Vagina (tissue), 2 donors: Measurements from ENCODE around the gene ARHGAP32. TPM values are rescaled to one million over a fixed set of nuclear protein-coding genes. Genes with fewer than 3 reads are reported as not detected.
"Not testable (repeated sequence)": the region's sequence is repeated elsewhere in the genome, so short reads cannot be mapped to it uniquely, and the experiment has no call there.

Experiments
- DNase-seq, 2 donors: peaks; one replicate each; pipeline ENCODE4 v3.0.0-alpha.2; 2017; ENCODE audit errors: extremely low spot score in 2 of 2
- H3K27ac ChIP-seq: fragments of 200-600 bp; sonication (generic); one replicate; pipeline ENCODE4 v1.5.1; 2019
- H3K27me3 ChIP-seq: fragments of 200-600 bp; sonication (generic); one replicate; pipeline ENCODE4 v1.5.1; 2019
- H3K36me3 ChIP-seq, 2 donors: fragments of 200-600 bp; sonication (generic); one replicate each; pipeline ENCODE4 v1.5.1; 2017 to 2019
- H3K4me1 ChIP-seq: fragments of 200-600 bp; sonication (generic); one replicate; pipeline ENCODE4 v1.5.1; 2019
- H3K4me3 ChIP-seq, 2 donors: fragments of 200-600 bp; sonication (generic); 1 replicate in 1 of 2; 2 replicates in 1 of 2; pipeline ENCODE4 v1.5.1; 2016 to 2019
- H3K9me3 ChIP-seq: fragments of 200-600 bp; sonication (generic); one replicate; pipeline ENCODE4 v1.5.1; 2019
- POLR2A ChIP-seq, 2 donors: fragments of 450-650 bp; IDR thresholded peaks; one replicate each; pipeline ENCODE4 v1.6.1; 2017; ENCODE audit warnings: antibody characterized with exemption in 2 of 2, mild to moderate bottlenecking in 2 of 2, moderate library complexity in 2 of 2
- POLR2AphosphoS5 ChIP-seq, 2 donors: sonication (generic); formaldehyde crosslinking; IDR thresholded peaks; one replicate each; pipeline ENCODE4 v1.9.0; 2017; ENCODE audit warnings: antibody characterized with exemption in 2 of 2, mild to moderate bottlenecking in 2 of 2, low read depth in 1 of 2; ENCODE audit not compliant: insufficient read depth in 1 of 2
- intact Hi-C: fragments of 100-400 bp; cut with DNase I; formaldehyde crosslinking; loops from one replicate; pipeline ENCODE4 v1.15.1; 2023
- total RNA-seq: library from RNA; depleted of rRNA; stranded (reverse); fragments of >200 nt; gene quantifications from one replicate; pipeline ENCODE4 v1.2.3, GENCODE V29; 2016
- TF ChIP-seq, protein P1 (sequence below), 3 experiments: fragments of 450-650 bp in 2 of 3; fragments of 200-600 bp in 1 of 3; sonication (generic) in 1 of 3; IDR thresholded peaks; one replicate each; pipeline ENCODE4 v1.5.1; 2017 to 2019; ENCODE audit warnings: antibody characterized with exemption in 3 of 3, mild to moderate bottlenecking in 2 of 3, moderate library complexity in 2 of 3

ARHGAP32 gene
- total RNA-seq, 1 donor from 2014 or later, result 42.0 TPM

- Histone ChIP-seq H3K27ac (no peak overlapping the region), H3K36me3 (no peaks in the 10 kb centered on the region), H3K4me3 (no peak overlapping the region), H3K27me3 (no peaks in the 10 kb centered on the region), H3K9me3 (no peaks in the 10 kb centered on the region), H3K4me1 (no peaks in the 10 kb centered on the region)
- intact Hi-C loops, result no loop called here
- no peak for TF ChIP-seq POLR2AphosphoS5 (IDR thresholded peaks at IDR 0.05; ENCODE audit: insufficient read depth in 1 of 2, low read depth in 1 of 2)
- no peak for TF ChIP-seq POLR2A (IDR thresholded peaks at IDR 0.05)
- TF ChIP-seq, protein P1, sequence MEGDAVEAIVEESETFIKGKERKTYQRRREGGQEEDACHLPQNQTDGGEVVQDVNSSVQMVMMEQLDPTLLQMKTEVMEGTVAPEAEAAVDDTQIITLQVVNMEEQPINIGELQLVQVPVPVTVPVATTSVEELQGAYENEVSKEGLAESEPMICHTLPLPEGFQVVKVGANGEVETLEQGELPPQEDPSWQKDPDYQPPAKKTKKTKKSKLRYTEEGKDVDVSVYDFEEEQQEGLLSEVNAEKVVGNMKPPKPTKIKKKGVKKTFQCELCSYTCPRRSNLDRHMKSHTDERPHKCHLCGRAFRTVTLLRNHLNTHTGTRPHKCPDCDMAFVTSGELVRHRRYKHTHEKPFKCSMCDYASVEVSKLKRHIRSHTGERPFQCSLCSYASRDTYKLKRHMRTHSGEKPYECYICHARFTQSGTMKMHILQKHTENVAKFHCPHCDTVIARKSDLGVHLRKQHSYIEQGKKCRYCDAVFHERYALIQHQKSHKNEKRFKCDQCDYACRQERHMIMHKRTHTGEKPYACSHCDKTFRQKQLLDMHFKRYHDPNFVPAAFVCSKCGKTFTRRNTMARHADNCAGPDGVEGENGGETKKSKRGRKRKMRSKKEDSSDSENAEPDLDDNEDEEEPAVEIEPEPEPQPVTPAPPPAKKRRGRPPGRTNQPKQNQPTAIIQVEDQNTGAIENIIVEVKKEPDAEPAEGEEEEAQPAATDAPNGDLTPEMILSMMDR (IDR thresholded peaks at IDR 0.05), result no peak
- no peak for DNase-seq
Observed at GRCh38 chr11:128921793-128922192, 270.3 kb downstream of the ARHGAP32 start.

DNA sequence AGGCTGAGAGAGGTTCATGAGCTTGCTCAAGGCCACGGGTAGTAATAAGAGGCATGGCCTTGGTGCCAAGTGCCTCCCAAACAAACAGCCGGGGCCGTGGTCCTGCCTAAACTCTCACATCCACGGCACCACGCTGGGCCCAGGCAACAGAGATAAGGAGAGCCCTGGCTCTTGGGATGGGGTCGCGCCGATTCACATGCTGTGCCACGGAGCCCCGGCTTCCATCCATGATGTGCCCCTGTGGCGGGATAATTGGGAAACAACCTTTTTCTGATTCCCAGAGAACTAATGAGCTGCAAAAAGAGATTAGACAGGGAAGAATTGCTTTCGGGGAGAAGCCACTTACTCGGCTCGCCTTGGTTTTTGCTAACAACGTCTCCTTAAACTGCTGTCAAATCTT, 271.5 kb downstream of the ARHGAP32 start:
- no peaks in the 10 kb centered on the region for H3K36me3 ChIP-seq
- no peak for DNase-seq
- TF ChIP-seq, protein P1 (IDR thresholded peaks at IDR 0.05), result no peak
- no peak for TF ChIP-seq POLR2A (IDR thresholded peaks at IDR 0.05)
- TF ChIP-seq POLR2AphosphoS5 (IDR thresholded peaks at IDR 0.05; ENCODE audit: insufficient read depth in 1 of 2, low read depth in 1 of 2), result no peak
- intact Hi-C loops, result no loop called here
- H3K27ac ChIP-seq, result no peak overlapping the region
- H3K9me3 ChIP-seq, result no peaks in the 10 kb centered on the region
- no peaks in the 10 kb centered on the region for H3K27me3 ChIP-seq
- no peaks in the 10 kb centered on the region for H3K4me1 ChIP-seq
- H3K4me3 ChIP-seq, result no peak overlapping the region

- H3K27me3 ChIP-seq, H3K36me3 ChIP-seq, H3K4me3 ChIP-seq, H3K4me1 ChIP-seq, intact Hi-C loops, DNase-seq, H3K9me3 ChIP-seq, H3K27ac ChIP-seq: not testable (repeated sequence)
Observed at GRCh38 chr11:128919635-128920034, 272.5 kb downstream of the ARHGAP32 start.

- intact Hi-C loops, result no loop called here
- no peaks in the 10 kb centered on the region for H3K36me3 ChIP-seq
Observed at GRCh38 chr11:128919216-128919615, 272.9 kb downstream of the ARHGAP32 start.

GRCh38 chr11:128917144-128917724, 274.9 kb downstream of the ARHGAP32 start:
- intact Hi-C loops, result no loop called here
- TF ChIP-seq, protein P1 (IDR thresholded peaks at IDR 0.05), result no peak
- TF ChIP-seq POLR2A (IDR thresholded peaks at IDR 0.05) (no peak), POLR2AphosphoS5 (IDR thresholded peaks at IDR 0.05; ENCODE audit: insufficient read depth in 1 of 2, low read depth in 1 of 2) (no peak)
- DNase-seq, result no peak

More at GRCh38 chr11:128919216-128919615, 272.9 kb downstream of the ARHGAP32 start:
- DNase-seq, result no peak
- Histone ChIP-seq H3K27ac (no peak overlapping the region), H3K4me1 (peaks cover 2% of the 10 kb centered on the region), H3K9me3 (no peaks in the 10 kb centered on the region), H3K4me3 (no peak overlapping the region), H3K27me3 (no peaks in the 10 kb centered on the region)
- TF ChIP-seq, protein P1 (IDR thresholded peaks at IDR 0.05), result no peak
- TF ChIP-seq POLR2A (IDR thresholded peaks at IDR 0.05) (no peak), POLR2AphosphoS5 (IDR thresholded peaks at IDR 0.05; ENCODE audit: insufficient read depth in 1 of 2, low read depth in 1 of 2) (no peak)

More at GRCh38 chr11:128917144-128917724, 274.9 kb downstream of the ARHGAP32 start:
- no peaks in the 10 kb centered on the region for H3K36me3 ChIP-seq
- no peak overlapping the region for H3K4me3 ChIP-seq
- peaks cover 6% of the 10 kb centered on the region for H3K4me1 ChIP-seq
- no peak overlapping the region for H3K27ac ChIP-seq
- H3K9me3 ChIP-seq, result no peaks in the 10 kb centered on the region
- no peaks in the 10 kb centered on the region for H3K27me3 ChIP-seq
